DMS153 treated with DMSO at 0.1 percent for 48 hours (cell line): ENCODE measurements around the gene BAZ1A.

Experiments used
- DNase-seq: peaks from one replicate; lab custom pipeline; 2025; ENCODE audit not compliant: unreplicated experiment; lab: John Stamatoyannopoulos, UW

Gene BAZ1A

DNA sequence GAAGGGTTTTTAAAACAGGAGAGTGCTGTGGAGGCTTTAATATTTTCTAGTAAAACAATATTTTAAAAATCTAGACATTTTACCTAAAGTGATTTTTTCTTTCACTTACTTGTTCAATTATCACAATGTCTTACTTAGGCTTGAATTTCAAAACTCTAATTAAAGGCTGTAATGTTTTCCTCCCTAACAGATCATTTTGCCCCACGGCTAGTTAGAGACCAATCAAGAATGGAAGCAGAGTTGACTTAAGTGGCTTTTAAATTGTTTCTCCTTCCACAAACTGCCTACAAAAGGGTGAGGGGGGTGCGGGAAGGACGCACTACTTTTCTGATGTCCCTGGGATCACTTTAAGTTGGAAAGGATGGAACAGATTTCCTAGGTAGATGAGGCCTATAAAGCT lies 151.3 kb downstream of the BAZ1A start:
- DNase-seq, result no peak

DNA sequence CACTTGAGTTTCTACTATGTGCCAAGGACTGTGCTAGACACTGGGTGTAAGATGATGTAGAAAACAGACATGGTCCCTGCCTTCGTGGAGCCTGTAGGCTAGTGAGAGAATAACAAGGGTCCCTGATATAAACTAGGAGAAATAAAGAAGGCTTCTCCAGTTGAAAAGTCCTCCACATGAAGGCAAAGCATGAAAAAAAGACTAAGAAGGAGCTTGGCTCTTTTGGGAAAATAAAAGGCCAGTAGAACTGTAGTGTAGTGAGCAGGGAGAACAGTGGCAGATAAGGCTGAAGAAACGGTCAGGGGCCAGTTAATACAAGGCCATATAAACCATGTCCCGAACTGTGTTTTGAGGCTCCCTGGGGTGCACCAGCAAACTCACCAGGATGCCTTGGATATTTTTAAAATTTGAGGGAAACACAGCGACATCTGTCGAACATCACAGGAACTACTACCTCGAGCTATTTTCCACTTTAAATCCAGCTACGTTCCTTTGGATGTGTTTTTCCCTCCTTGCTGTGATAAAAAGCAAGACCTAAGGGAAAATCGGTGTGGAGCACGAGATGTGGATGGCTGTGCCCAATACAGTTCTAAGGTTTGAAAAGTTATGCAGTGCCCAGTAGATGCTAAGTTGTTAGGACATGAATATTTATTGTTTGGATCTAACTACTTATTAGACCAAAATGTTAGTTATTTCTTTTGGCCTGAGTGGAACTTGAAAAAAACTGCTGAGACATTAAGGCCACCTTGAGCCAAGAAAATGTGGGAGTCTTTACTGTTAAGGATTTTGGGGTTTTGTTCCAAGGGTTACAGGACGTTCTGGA lies 152.2 kb downstream of the BAZ1A start:
- peak; percentile 42 for DNase-seq

DNA sequence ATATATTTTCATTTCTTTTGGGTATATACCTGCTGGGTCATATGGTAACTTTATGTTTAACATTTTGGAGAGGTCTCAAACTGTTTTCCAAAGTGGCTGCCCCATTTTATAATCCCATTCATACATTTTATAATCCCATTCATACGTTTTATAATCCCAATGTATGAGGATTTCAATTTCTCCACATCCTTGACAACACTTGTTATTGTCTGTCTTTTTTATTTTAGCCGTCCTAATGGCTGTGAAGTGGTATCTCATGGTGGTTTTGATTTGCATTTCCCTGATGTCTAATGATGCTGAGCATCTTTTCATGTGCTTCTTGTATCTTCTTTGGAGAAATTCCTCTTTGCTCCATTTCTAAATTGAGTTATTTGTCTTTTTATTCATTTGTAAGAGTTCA lies 154.0 kb downstream of the BAZ1A start:
- no peak for DNase-seq

DNA sequence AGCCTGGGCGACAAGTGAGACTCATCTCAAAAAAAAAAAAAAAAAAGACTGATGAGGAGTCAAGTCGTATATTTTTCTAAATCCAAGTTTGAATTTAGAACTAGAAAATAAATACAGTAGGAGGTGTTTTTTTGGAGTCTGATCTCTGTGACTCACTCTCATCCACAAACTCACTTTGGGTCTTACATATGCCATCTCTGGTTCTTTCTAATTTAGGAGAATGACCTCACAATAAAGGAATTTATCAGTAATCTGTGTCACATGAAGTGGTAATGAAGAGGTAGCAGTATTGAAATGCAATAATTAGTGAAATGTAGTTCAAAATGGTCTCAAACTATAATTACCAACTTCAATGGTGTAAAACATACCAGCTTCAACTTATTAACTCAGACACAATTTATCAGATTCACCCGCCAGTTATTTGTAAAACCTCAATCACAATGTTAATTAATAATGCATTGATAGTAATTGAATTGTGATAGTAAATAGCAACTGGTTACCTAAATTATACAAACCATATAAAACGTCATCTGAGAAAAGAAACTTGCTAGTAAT lies 156.3 kb downstream of the BAZ1A start:
- no peak for DNase-seq

DNA sequence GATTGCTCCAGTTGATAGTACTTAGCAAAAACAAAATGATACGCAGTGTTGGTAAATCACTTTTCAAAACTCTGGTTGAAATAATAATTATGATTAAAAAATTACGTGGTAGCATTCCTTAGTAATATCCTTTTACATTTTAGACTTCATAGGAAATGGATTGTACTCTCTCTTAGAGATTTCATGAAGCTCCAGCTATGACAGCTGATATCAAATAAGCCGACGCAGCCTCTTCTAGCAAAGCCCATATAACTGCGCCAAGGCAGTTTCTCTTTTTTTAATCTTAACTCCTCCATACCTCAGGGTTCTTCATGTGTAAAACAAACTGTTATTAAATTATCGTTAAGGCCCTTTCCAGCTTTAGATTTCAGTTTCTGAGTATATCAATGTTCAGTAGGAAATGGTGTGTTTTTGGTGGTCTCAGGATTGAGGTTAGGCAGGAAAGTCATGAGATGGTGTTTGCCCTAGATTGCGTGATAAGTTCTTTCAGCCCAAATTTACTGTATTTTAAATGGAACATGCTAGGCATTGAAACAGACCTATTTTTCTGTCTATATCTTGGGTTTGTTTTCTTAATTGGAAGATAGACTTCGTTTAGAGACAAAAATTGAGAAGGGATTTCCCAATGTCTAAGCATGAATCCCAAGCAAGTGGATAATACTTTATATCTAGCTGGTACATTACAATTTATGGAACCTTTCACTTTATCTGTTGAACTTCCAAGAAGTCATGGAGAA lies 159.9 kb downstream of the BAZ1A start:
- no peak for DNase-seq

DNA sequence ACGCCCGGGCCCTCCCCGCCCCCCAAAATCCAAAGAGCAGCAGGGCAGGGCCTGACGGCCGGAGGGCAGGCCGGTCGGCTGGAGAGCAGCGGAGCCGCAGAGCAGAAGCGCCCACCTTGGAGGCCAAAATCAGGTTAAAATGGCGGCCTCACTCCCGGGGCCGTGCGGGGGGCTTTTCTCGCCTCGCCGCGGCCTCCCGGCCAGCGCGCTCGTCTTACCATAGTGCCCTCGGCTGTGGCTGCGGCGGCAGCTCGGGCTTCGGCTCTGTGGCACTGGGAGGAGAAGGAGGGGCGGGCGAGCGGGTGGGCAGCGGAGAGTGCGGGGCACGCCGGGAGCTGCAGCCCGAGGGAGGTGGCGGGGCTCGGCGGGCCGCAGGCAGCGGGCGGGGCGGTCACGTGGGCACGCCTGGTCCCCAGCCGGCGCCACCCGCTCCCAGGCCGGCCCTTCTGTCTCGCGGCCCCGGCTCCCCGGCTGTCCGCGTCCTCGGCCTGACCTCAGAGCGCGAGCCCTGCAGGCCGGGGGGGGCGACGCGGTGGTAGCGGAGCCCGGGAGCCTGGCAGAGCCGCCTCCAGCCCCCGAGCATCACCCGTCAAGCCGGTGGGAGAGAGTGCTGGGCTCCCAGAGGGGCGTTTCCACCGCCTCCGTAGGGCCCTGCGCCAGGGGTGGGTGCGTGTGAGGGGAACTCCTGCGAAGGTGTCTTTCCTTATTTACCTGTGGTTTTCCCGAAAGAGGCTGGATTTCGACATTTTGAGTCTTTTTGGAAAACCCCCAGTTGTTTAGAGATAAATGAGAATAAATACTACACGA lies 160.6 kb downstream of the BAZ1A start, which contains the start of gene CFL2:
Gene CFL2 (minus strand): TSS at position 274 of the 807 bp plus-strand sequence. CDS start 53 bp downstream, at position 221.
- DNase-seq, result peak; percentile 44

DNA sequence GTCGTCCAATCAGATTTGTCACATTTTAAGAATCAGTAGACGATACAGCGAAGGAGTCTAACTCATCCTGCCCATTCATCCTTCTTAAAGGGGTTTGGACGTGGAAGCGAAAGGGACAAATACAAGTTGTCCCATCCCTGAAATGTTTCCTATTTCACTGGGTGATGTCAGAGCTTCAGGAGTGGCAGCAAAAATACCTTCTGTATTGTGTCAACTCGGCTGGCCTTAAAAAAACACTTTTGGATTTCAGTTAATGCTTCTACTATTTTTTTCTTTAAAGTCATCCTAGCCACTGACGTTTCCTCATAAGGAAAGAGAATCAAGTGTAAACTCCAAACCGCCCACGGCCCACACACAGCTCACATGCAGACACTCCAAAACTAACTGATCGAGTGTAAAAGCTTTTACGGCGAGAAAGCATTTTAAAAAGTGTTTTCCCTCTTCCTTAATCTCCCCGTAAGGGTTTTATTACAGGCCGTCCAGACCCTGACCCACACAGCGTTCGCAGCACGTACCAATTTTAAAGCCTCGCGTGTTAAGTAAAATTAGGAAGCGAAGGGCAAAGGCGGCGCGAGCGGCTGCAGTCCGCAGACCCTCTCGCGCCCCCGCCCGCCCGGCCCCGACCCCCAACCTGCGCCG lies 161.4 kb downstream of the BAZ1A start:
- DNase-seq, result no peak

DNA sequence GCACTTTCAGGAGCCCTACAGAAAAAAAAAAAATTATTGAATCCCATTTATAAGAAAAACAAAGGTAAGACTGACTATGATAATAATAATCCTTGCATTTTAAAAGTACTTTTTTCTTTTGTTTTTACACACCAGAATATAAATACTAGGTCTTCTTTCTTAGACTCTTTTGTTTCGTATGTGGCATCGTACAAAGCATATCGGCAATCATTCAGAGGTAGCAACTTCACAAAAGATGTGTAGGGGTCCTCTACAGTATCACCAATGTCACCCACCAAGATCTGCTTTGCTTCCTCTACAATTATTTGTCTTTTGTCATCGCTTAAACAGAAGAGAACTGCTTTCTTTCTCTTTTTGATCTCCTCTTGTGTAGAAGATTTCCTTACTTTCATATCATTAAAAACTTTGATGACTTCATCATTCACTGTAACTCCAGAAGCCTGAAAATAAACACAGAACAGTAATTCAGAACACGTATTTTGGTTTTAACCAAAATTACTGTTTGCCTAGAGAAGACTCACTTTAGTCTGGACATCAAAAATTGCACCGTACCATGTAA lies 162.0 kb downstream of the BAZ1A start:
- no peak for DNase-seq

DNA sequence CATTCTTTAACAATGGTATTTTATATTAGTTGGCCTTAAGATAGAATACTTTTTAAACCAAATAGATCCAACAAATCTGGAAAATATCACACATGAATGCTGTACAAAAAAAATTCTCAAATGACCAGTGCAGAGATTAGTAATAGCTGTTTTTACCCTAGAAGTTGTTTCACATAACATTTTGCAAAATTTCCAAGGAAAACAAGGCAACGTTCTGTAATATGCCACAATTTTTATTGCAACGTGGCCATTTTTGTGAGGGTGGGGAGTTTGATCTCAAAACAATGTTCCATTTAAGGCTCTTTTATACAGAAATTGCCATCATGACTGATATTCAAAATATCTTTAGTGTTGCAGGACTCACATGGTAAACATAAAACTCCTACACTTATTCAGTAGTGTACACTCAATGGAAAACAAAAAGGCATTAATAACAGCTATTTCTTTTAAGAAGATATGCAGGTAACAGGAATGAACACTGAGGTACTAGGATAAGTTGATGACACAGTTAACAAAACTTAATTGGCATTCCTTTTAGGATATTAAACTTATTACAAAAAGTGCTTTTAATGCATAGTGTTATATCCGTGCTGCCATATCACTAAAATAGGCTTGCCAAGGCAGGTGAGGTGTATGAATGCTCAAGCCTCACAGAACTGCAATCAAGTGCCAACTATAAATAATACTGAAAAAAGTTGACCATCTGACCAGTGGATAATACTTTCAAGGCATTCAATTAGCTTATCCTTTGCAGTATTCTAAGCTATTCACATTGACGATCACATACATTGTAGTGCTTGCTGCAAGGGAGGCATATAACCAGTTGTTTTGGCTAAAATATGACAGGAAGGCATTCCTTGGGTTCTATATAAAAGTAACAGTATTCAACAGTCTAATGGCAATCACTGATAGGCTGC lies 163.1 kb downstream of the BAZ1A start:
- no peak for DNase-seq

DNA sequence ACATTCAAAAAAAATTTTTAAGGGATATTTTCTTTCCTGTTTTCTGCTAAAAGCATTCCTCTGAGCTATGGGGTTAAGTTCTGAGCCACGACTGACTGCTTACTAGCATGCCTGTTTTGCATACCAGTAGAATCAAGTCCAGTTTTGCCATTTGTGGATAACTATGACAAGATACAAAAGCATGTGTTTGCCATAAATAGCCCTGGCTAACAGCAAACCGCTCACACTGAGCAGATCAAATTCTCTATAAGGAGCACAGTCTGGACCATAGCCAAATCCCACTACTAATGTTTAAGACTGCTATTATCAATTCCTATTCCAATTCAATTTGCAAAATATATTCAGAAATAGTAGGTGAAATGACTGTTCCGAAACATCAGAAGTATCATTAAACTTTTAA lies 164.0 kb downstream of the BAZ1A start:
- DNase-seq, result peak; percentile 11

DNA sequence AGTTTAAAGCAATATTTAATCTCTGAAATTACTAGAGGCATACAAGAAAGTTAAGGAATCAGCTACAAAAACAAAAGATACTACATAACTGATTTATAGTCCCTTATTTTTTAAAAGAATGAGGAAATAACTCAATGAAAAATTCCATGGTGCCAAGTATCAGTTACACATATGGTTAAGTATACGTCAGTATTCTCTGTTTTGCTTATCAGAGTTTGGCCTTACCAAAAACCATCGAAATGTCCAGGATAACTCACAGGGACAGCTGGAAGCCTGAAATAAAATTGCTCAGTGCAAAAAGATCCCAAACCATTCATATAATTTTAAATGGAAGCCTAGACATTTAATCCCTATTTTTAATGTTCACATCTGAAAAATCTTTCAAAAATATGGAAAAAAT lies 164.4 kb downstream of the BAZ1A start:
- DNase-seq, result no peak

DNA sequence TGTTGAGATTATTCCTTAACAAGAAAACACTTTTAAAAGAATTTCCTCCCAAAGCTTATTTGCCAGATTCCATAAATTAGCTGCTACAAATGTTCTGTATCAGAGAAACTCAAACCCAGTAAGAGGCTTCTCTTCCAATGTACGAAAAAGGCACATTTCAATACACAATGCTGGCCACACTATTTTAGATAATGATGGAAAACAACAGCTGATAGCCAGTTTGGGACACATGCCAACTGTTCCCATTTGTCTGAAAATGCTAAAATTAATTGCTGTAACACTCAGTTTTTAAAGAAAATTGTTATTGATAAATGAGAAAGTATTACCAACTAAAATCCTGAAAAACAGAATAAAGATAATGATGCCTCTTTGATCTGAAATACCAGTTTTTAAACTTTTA lies 165.2 kb downstream of the BAZ1A start:
- no peak for DNase-seq

DNA sequence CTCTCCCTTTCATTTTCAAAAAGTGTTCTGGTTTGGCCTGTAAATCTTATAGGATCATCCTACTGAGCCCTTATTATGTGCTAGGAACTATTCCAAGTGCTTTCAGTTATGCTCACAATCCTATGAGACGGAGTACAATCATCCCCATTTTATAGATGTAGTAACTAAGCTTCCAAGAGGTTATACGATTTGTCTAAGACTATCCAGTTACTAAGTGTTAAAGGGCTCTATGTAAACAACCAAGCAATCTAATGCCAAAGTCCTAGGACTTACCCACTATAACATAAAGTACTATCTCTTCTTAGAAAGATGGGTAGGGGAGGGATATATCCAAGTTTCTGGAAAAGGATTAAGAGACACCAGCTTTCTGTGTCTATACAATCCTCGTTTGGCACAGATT lies 167.4 kb downstream of the BAZ1A start:
- DNase-seq, result no peak
